ENCODE data around the gene SLC25A6. TPM values are rescaled to one million over a fixed set of nuclear protein-coding genes. Genes with fewer than 3 reads are reported as not detected.

SLC25A6 gene
- total RNA-seq, 2 donors from 2014 or later: 419 to 474 TPM

DNA sequence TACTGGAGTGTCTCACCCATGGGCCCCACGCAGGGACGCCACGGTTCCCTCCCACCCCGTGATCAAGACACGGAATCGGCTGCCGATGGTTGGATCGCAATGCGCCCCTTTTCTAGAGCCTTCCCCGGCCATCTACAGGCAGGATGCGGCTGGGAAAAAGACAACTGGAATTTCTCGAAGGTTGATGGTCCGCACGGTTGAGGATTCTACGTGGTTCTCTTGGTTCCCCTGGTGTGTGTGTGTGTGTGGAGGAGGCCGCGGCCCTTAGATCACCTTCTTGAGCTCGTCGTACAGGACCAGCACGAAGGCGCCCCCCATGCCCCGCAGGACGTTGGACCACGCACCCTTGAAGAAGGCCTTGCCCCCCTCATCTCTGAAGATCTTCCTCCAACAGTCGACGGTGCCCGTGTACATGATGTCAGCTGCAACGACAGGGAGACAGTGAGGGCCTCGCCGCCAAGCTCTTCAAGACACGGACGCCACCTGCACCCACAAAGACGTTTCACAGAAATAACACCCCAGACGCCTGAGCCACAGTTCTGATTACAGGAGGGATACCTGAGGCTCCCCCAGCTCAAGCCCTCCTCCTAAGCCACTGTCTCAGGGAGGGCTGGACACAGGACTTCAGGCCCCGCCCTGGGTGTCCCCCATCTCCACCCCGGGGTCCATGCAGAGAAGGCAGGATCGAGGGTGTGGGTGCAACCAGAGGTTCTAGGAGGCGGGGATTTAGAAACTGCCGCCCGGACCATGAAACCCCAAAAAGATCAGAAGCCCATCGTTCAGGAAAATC lies 5.4 kb downstream of the SLC25A6 start:
- Histone ChIP-seq H3K9me3 (no peaks in the 10 kb centered on the region), H3K27me3 (no peaks in the 10 kb centered on the region), H3K27ac (no peak overlapping the region), H3K4me1 (peaks cover 5% of the 10 kb centered on the region), H3K4me3 (no peak overlapping the region), H3K36me3 (peaks cover 30% of the 10 kb centered on the region), H3K9ac (ENCODE audit: low read depth in 2 of 2, low read length in 2 of 2) (no peak overlapping the region)
- DNase-seq: no peak
- TF ChIP-seq CTCF (IDR thresholded peaks at IDR 0.05): no peak
- intact Hi-C loops (cut with DNase I): no loop called here

DNA sequence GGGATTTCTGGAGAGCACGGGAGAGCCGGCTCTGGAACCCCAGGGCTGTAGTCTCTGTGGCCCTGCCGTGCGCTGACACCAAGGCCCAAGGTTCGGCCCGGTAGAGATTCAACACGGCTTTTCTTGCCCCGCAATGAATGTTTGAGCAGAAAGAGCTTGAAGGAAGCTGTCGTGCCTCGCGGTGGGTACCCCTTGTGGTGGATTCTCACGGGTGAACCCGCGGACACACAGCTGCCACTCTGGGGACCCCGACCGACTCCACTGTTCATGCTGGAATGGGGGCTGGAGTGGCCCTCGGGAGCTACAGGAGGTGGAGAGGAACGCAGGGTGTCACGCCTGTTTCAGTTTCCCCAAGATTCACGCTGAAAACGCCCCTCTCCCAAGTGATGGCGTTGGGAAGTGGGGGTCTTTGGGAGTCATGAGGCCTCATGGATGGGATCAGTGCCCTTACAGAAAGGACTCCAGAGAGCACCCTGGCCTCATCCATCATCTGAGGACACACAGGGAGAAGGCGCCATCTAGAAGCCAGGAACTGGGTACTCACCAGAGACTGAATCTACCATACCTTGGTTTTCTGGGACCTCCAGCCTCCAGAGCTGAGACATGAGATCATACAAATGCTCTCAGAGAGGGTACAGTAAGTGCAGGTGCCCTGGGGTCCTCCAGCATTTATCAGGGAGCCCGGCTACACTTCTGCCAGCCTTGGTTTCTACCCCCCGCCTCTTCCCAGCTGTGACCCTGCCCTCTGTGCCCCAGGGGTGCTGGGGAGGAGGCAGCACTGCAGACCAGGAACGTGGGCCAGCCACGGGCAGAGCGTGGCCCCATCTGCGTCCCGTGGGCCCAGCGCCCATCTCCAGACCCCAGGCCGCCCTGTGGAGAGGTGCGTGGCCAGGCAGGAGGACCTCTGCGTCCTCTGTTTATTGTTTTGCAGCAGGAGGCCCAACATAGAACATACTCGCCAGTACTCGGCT lies 6.4 kb downstream of the SLC25A6 start:
- H3K9ac ChIP-seq (ENCODE audit: low read depth in 2 of 2, low read length in 2 of 2): no peak overlapping the region
- H3K9me3 ChIP-seq: no peaks in the 10 kb centered on the region
- no peak overlapping the region for H3K27ac ChIP-seq
- DNase-seq: no peak
- H3K4me1 ChIP-seq: peaks cover 5% of the 10 kb centered on the region
- intact Hi-C loops (cut with DNase I): no loop called here
- H3K4me3 ChIP-seq: no peak overlapping the region
- peaks cover 30% of the 10 kb centered on the region for H3K36me3 ChIP-seq
- no peaks in the 10 kb centered on the region for H3K27me3 ChIP-seq
- TF ChIP-seq CTCF (IDR thresholded peaks at IDR 0.05): no peak

- no peak for TF ChIP-seq CTCF (IDR thresholded peaks at IDR 0.05)
- no peaks in the 10 kb centered on the region for H3K27me3 ChIP-seq
- H3K9me3 ChIP-seq: no peaks in the 10 kb centered on the region
- no peak overlapping the region for H3K9ac ChIP-seq (ENCODE audit: low read depth in 2 of 2, low read length in 2 of 2)
- H3K27ac ChIP-seq: no peak overlapping the region
- peaks cover 30% of the 10 kb centered on the region for H3K36me3 ChIP-seq
- H3K4me3 ChIP-seq: no peak overlapping the region
- intact Hi-C loops (cut with DNase I): loop anchor here (5.0 kb wide), 1 partner anchor 68 kb away; the partner anchor contains the start of gene ASMTL
- DNase-seq: no peak
- H3K4me1 ChIP-seq: no peaks in the 10 kb centered on the region
These were observed 7.2 kb downstream of the SLC25A6 start for GRCh38 chrX:1384658-1385252.

DNA sequence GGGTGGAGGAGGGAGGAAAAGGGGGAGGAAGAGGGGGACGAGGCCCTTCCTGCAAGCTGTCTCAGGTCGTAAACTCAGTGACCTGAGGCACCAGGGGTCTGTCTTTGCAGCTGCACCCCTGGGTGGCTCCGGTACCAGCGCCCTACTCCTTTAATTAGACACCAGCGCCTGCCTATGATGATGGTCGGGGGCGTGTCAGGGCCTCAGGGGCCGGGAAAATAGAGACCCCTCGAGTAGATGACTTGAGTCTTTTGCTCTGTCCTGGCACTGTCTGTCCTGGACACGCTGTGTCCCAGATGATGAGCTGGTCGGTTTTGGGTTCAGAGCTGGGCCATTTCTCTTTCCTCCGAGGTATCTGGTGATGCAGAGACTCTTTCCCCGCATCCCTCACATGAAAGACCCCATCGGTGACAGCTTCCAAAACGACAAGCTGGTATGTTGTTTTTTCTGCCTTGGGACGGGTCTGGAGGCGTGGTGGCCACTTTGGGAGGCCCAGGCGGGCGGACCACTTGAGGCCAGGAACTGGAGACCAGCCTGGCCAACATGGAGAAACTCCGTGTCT lies 11.2 kb downstream of the SLC25A6 start:
- H3K4me1 ChIP-seq: no peaks in the 10 kb centered on the region
- DNase-seq: no peak
- H3K27me3 ChIP-seq: no peaks in the 10 kb centered on the region
- H3K9ac ChIP-seq (ENCODE audit: low read depth in 2 of 2, low read length in 2 of 2): no peak overlapping the region
- peaks cover 5% of the 10 kb centered on the region for H3K36me3 ChIP-seq
- H3K4me3 ChIP-seq: no peak overlapping the region
- no peaks in the 10 kb centered on the region for H3K9me3 ChIP-seq
- intact Hi-C loops (cut with DNase I): loop anchor here (5.0 kb wide), 1 partner anchor 72 kb away; the partner anchor contains the start of gene ASMTL
- no peak overlapping the region for H3K27ac ChIP-seq
- no peak for TF ChIP-seq CTCF (IDR thresholded peaks at IDR 0.05)

DNA sequence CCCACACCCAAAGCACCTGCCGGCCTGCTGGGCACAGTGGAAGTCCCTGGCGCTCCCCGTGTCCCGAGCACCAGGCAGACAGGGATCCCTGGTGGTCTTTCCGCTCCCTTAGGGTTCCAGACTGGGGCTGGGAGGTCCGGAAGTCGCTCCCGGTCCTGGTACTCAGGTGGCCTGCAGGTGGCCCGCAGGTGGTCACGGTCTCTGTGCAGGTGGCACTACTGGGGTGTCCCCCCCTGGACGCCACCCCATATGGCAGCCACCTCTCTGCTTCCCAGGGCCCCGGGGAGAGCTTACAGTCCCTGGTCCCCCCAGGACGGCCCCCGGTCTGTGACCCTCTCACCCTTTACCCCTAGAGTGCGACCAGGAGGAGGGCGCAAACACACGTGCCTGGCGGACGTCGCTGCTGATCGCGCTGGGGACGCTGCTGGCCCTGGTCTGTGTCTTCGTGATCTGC lies 13.6 kb downstream of the SLC25A6 start:
- Histone ChIP-seq H3K4me1 (no peaks in the 10 kb centered on the region), H3K27me3 (no peaks in the 10 kb centered on the region), H3K9me3 (no peaks in the 10 kb centered on the region), H3K36me3 (no peaks in the 10 kb centered on the region), H3K9ac (ENCODE audit: low read depth in 2 of 2, low read length in 2 of 2) (no peak overlapping the region), H3K27ac (no peak overlapping the region), H3K4me3 (no peak overlapping the region)
- DNase-seq: no peak
- intact Hi-C loops (cut with DNase I): no loop called here
- no peak for TF ChIP-seq CTCF (IDR thresholded peaks at IDR 0.05)
